Stimulated activated CD8-positive, alpha-beta memory T cell treated with anti-CD3 and anti-CD28 coated beads, Interleukin-2, amount 100 ng/mL, for 48 hours (primary cell): ENCODE data around the gene ADAM12.

Source experiments
- DNase-seq, 2 donors: peaks; one replicate each; pipeline ENCODE4 v3.0.0-alpha.2; 2020; ENCODE audit warnings: low read depth in 2 of 2

The ADAM12 gene

DNA sequence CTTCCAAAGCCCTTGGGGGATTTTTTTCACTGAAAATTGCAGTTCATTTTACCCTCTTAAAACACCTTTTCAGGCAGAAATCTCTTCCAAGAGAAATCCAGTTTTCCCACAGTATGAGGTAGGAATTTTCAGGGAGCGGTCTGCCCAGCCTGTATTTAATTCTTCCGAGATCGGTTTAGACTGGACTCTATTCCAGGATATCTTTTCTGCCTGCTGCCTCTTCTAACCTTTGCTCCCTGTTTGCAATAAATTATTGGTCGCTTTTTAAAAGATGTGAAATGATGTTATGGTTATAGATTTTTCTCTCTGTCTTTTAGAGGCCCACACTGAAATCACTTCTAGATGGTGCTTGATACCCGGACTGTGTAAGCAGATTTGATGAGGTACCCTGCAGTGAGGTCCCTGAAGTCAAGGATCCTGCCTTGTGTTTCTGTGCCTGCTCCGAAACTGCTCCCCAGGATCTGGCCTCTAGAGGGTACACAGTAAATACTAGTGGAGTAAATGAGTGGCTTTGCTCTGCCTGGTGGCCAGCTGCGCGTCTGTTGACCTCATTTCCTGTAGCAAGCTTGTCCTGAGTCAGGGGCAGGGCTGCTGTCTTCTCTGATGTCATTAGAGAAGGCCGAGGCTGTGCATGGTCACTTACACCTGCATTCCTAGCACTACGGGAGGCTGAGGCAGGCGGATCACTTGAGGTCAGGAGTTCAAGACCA is 300.3 kb downstream of the ADAM12 start:
- no peak for DNase-seq

DNA sequence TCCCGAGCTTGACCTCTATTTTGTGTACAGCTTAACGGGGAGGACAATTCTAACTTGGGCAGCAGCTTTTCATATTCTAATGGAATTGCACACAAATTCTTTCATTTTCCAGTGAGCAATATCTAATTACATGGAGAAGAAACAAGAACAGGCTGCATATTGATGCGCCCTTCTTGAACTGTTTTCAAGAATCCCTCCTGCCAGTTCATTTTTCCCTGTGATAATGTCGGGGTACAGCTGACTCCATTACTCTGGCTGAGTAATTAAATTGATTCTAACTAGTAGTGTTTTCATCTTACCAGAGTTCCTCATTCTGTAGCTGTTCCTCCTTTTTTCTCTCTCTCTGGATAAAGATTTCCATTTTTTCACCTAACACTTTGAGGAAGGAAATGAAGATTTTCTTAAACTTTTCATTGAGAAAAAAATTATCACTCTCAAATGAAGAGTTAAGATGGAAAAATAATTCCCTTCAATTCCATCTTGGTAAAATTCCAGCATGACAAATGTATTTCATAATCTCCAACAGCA is 301.1 kb downstream of the ADAM12 start:
- no peak for DNase-seq

DNA sequence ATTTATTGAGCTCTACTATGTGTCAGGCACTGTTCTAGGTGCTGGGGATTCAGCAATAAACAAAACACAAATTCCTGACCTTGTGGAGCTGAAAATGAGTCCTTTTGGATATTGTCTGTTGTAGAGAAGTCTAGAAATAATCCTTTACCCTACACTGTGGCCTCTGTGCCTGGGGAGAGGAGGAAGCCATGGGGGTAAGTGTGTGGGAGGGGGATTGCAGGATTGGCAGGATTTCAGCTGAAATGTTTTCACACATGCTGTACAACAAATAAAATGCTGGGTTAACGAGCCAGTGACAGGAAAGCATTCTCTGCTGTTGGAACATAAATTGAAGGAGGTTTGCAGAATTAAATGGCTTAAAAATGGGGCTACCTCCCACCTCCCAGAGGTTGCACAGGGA is 302.5 kb downstream of the ADAM12 start:
- no peak for DNase-seq

DNA sequence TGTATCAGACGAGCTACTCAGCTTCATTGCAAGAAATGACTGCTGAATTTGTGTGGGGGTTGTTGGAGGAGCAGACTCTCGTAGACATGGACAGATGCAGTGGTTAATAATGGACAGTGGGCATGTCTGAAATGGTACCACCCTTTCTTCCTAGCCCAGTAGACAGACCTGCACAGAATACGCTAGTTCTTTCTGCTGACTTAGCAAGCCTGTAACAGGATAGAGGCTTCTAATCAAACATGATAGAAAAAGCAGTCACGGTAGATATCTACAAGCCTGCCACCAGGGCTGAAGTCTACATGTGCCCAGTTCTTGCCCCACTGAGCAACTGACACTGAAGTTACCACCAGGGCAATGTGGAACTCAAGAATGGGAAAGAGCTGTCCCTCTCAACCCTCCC is 303.9 kb downstream of the ADAM12 start:
- DNase-seq, result no peak

GRCh38 chr10:126083009-126083408 is 305.3 kb downstream of the ADAM12 start:
- DNase-seq, result no peak

DNA sequence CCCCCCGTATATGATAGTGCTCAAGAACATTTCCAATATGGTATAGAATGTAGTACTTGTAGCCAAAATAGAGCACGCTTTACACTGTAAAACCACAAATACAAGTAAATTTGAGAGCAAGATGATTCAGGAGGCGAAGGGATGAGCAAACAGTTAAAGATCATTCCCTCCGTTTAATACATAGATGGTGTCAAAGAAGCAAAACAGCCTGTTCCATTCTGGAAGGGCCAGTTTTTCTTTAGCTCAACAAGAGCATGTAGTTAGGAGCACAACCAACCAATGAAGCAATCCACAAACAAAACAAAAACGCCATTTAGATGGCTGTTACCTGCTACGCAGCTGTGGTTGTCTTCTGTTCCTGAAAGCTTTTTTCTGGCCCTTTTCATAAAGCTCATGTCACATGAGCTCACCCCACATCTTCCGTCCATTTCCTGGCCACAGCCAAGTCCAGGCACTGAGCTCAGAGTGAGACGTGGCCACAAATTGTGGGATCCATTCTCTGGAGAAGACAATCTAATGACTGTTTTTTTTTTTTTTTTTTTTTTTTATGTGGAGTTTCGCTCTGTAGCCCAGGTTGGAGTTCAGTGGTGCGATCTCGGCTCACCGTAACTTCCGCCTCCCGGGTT is 306.3 kb downstream of the ADAM12 start:
- no peak for DNase-seq

GRCh38 chr10:126080879-126081411 is 307.3 kb downstream of the ADAM12 start:
- no peak for DNase-seq

DNA sequence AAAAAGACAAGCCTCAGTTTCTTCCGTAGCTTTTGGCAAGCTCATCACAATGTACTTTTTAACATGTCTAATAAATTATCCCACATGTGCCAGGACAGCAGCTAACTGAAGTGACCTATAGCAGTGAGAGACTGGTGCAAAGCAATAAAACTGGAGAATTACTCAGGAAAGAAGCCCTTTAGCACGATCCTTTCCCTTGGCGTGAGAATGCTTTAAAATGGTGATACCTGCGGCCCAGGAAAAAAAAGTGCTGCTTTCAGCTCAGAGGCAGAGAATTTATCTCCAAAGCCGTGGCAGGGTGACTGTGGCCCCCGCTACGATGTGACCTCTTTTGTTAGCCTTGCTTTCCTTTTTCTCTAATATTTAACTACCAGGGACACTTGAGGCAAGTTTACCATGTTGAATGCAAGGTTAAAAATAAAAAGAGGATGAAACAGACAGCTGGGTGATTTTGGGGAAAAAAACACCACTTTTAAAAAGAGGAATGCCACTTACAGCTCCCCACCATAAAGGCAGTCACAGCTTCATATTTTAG is 307.9 kb downstream of the ADAM12 start:
- DNase-seq, result no peak

DNA sequence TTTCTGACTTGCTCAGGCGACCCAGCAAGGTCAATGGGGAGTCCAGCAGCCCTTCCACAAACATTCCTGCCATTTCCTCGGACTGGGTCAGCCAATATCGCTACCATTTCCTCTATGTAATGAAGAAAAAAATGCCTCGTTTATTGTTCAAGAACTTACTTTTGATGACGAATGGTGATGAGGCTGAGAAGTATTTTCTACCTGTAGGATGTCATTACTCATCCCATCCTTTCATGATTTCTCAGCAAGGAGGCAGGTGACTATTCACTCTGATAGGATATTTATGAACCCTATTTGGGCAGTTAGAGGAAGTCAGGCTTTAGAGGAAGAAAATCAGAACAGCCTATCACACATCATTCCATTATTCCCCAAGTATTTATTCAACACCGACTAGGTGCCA is 313.3 kb downstream of the ADAM12 start:
- DNase-seq, result no peak

- no peak for DNase-seq
Measured at GRCh38 chr10:126074291-126074690, 314.0 kb downstream of the ADAM12 start.

DNA sequence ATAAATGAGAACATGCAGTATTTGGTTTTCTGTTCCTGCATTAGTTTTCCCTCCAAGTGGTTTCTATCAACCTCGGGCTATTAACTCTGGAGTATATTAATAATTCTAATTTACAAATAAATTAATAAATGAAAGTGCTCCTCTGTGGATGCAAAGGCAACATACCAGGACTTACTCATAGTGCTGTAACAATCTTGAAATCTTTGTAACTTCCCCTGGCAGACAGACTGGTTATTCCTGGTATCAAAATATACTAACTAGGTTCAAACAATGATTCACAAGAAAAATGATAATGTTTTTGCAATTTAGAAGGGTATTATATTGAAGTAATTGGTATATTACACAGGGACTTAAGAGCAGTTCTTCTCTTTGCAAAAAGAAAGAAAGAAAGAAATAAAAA is 314.7 kb downstream of the ADAM12 start:
- DNase-seq, result no peak

DNA sequence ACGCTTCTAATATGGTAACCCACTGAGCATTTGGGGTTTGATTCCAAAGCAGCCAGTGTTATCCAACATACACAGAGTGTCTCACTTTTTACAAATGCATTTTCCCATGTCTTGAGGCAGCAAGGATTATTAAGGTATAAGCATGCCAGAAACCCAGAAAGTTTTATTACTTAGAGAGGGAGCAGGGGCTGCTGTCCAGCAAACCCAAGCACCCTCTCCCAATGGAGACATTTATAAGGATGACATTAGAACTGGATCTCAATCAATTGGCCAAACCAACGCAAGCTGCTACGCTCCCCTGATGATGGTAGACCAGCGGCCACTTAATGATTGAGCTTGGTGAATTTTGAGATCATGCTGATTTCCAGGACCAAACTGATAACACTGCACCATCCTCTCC is 315.7 kb downstream of the ADAM12 start:
- no peak for DNase-seq

GRCh38 chr10:126070476-126071215 is 317.6 kb downstream of the ADAM12 start:
- DNase-seq, result no peak

GRCh38 chr10:126068322-126068721 is 320.0 kb downstream of the ADAM12 start:
- no peak for DNase-seq

GRCh38 chr10:126066456-126066855 is 321.8 kb downstream of the ADAM12 start:
- DNase-seq, result no peak

- DNase-seq, result no peak
Measured at GRCh38 chr10:126065751-126066377, 322.4 kb downstream of the ADAM12 start.

DNA sequence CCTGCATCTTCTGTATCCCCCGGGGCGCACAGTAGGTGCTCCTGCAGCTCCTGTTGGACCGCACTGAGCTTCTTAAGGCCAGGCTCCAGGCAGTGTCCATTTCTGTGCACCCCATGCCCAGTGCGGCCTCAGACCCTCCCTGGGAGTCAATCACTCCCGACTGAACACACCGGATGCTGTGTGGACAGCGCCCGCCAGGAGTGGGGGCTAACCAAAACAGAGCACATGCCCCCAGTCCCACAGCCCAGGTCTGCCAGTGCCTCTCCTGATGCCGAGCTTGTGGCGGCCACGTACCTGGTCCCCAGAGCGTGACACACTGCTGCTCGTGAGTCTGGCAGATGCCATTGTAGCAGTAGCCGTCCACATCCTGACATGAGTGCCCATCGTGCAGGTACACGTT is 323.8 kb downstream of the ADAM12 start:
- no peak for DNase-seq

- no peak for DNase-seq
Measured at GRCh38 chr10:126063353-126063791, 324.9 kb downstream of the ADAM12 start.

GRCh38 chr10:126062131-126063032 is 325.9 kb downstream of the ADAM12 start:
- no peak for DNase-seq

- no peak for DNase-seq
Measured at GRCh38 chr10:126061526-126061925, 326.8 kb downstream of the ADAM12 start.
